HepG2 (cell line): ENCODE measurements around the gene NEURL4. TPM values are rescaled to one million over a fixed set of nuclear protein-coding genes. Genes with fewer than 3 reads are reported as not detected.
A peak's percentile ranks its signal among the peaks of the same experiment; 100 is the strongest.

ENCODE experiments used
- ARNTL ChIP-seq: sonication (generic); formaldehyde crosslinking; IDR thresholded peaks from 2 replicates; pipeline ENCODE4 v1.4.0; 2020; ENCODE audit warnings: mild to moderate bottlenecking, missing genetic modification reagents
- BORCS8-MEF2B ChIP-seq: sonication (generic); formaldehyde crosslinking; IDR thresholded peaks from 2 replicates; pipeline ENCODE4 v1.8.0; 2022; ENCODE audit warnings: mild to moderate bottlenecking, missing genetic modification reagents
- BRCA1 ChIP-seq: sonication (generic); formaldehyde crosslinking; IDR thresholded peaks from 2 replicates; pipeline ENCODE4 v1.4.0; 2020; ENCODE audit warnings: missing genetic modification reagents
- CBFB ChIP-seq: sonication (generic); formaldehyde crosslinking; IDR thresholded peaks from 2 replicates; pipeline ENCODE4 v1.4.0; 2020; ENCODE audit warnings: missing genetic modification reagents
- DPF2 ChIP-seq: sonication (generic); formaldehyde crosslinking; IDR thresholded peaks from 2 replicates; pipeline ENCODE4 v1.4.0; 2020; ENCODE audit warnings: mild to moderate bottlenecking, low read depth, missing genetic modification reagents, borderline replicate concordance
- GLI4 ChIP-seq: sonication (generic); formaldehyde crosslinking; IDR thresholded peaks from 2 replicates; pipeline ENCODE4 v1.5.1; 2020; ENCODE audit warnings: missing genetic modification reagents, mild to moderate bottlenecking, moderate library complexity, borderline replicate concordance
- HMGA1 ChIP-seq: sonication (generic); formaldehyde crosslinking; conservative IDR thresholded peaks from 2 replicates; pipeline ENCODE4 v1.4.0; 2020; ENCODE audit warnings: missing genetic modification reagents
- IKZF4 ChIP-seq: sonication (generic); formaldehyde crosslinking; IDR thresholded peaks from 2 replicates; pipeline ENCODE4 v1.5.1; 2020; ENCODE audit warnings: borderline replicate concordance, mild to moderate bottlenecking, low read depth, missing genetic modification reagents; ENCODE audit errors: not compliant biosample characterization
- JUND ChIP-seq: sonication (generic); formaldehyde crosslinking; IDR thresholded peaks from 2 replicates; pipeline ENCODE4 v1.8.0; 2022; ENCODE audit warnings: mild to moderate bottlenecking, missing genetic modification reagents
- MBNL3 ChIP-seq: fragments of 250-450 bp; sonication (Bioruptor Pico); conservative IDR thresholded peaks from 2 replicates; pipeline ENCODE4 v1.8.0; 2022; ENCODE audit warnings: mild to moderate bottlenecking, inconsistent platforms
- MTF2 ChIP-seq: sonication (generic); formaldehyde crosslinking; IDR thresholded peaks from 2 replicates; pipeline ENCODE4 v1.5.0; 2020; ENCODE audit warnings: missing genetic modification reagents, borderline replicate concordance
- NFYB ChIP-seq: sonication (generic); formaldehyde crosslinking; IDR thresholded peaks from 2 replicates; pipeline ENCODE4 v1.4.0; 2020; ENCODE audit warnings: missing genetic modification reagents
- POGZ ChIP-seq: sonication (generic); formaldehyde crosslinking; IDR thresholded peaks from 2 replicates; pipeline ENCODE4 v1.4.0; 2020; ENCODE audit warnings: mild to moderate bottlenecking, missing genetic modification reagents
- RAD21 ChIP-seq: fragments of 450-650 bp; formaldehyde crosslinking; IDR thresholded peaks from 2 replicates; pipeline ENCODE4 v1.5.0; 2020; ENCODE audit warnings: mild to moderate bottlenecking
- RARG ChIP-seq: sonication (generic); formaldehyde crosslinking; IDR thresholded peaks from 2 replicates; pipeline ENCODE4 v1.4.0; 2020; ENCODE audit warnings: low read depth, mild to moderate bottlenecking, missing genetic modification reagents
- THAP11 ChIP-seq: IDR thresholded peaks from 2 replicates; pipeline ENCODE4 v1.6.1; 2016; ENCODE audit warnings: missing biosample characterization, missing genetic modification reagents
- TOPORS ChIP-seq: sonication (generic); formaldehyde crosslinking; IDR thresholded peaks from 2 replicates; pipeline ENCODE4 v1.8.0; 2023; ENCODE audit warnings: mild to moderate bottlenecking, missing genetic modification reagents
- ZBTB25 ChIP-seq: IDR thresholded peaks from 2 replicates; pipeline ENCODE4 v1.6.1; 2018; ENCODE audit warnings: missing genetic modification reagents
- ZMYM3 ChIP-seq: sonication (generic); formaldehyde crosslinking; IDR thresholded peaks from 2 replicates; pipeline ENCODE4 v1.5.1; 2020; ENCODE audit warnings: mild to moderate bottlenecking, missing genetic modification reagents
- ZNF142 ChIP-seq: sonication (generic); formaldehyde crosslinking; IDR thresholded peaks from 2 replicates; pipeline ENCODE4 v1.4.0; 2020; ENCODE audit warnings: missing genetic modification reagents
- ZNF234 ChIP-seq: sonication (generic); formaldehyde crosslinking; conservative IDR thresholded peaks from 2 replicates; pipeline ENCODE4 v1.5.1; 2020; ENCODE audit warnings: mild to moderate bottlenecking, missing genetic modification reagents
- ZNF335 ChIP-seq: sonication (generic); formaldehyde crosslinking; IDR thresholded peaks from 2 replicates; pipeline ENCODE4 v1.4.0; 2020; ENCODE audit warnings: missing genetic modification reagents
- ZSCAN22 ChIP-seq: sonication (generic); formaldehyde crosslinking; IDR thresholded peaks from 2 replicates; pipeline ENCODE4 v1.4.0; 2020; ENCODE audit warnings: mild to moderate bottlenecking, missing genetic modification reagents
- polyA plus RNA-seq, 8 experiments: library from polyadenylated mRNA; depleted of rRNA in 3 of 8; stranded (reverse) in 7 of 8; unstranded in 1 of 8; fragments of >200 nt; fragmentation: Illumina TruSeq in 4 of 8; extraction: Trizol in 4 of 8; gene quantifications; 2 replicates each; pipeline versions ENCODE4 v1.2.1 to v1.2.3, GENCODE V29; 2011 to 2016; ENCODE audit warnings: low read depth in 4 of 8, missing spikeins in 1 of 8, mixed read lengths in 1 of 8; ENCODE audit not compliant: insufficient read depth in 1 of 8
- total RNA-seq, 5 experiments: library from RNA; depleted of rRNA; stranded (reverse); fragments of >200 nt; fragmentation: Illumina TruSeq; extraction: Trizol; gene quantifications; 2 replicates each; pipeline ENCODE4 v1.2.3, GENCODE V29; 2016; ENCODE audit warnings: low read depth in 1 of 5
- TF ChIP-seq, protein P1 (sequence below): sonication (generic); formaldehyde crosslinking; IDR thresholded peaks from 2 replicates; pipeline ENCODE4 v1.4.0; 2020; ENCODE audit warnings: low read depth, mild to moderate bottlenecking, missing genetic modification reagents

NEURL4 gene
- total and polyA plus RNA-seq, 2 of the 13 experiments (the other 11 are each of a cell fraction or from before 2014, with no cell fraction given): 14.8 to 15.7 TPM

- TF ChIP-seq JUND (no peak), CBFB (CRISPR knock-in tag) (no peak; the same call in 1 of the 2 replicates), GLI4 (CRISPR knock-in tag) (peak; percentile 74; the same call in 1 of the 2 replicates), BORCS8-MEF2B (CRISPR knock-in tag) (no peak), ZMYM3 (no peak), TOPORS (no peak), BRCA1 (CRISPR knock-in tag) (no peak), ZBTB25 (peak; percentile 86), RAD21 (CRISPR knock-in tag) (no peak), IKZF4 (CRISPR knock-in tag) (no peak), RARG (CRISPR knock-in tag) (no peak), DPF2 (CRISPR knock-in tag) (no peak), POGZ (CRISPR knock-in tag) (no peak), MBNL3 (CRISPR knock-in tag) (no peak), ARNTL (CRISPR knock-in tag) (peak; percentile 17; the same call in 1 of the 2 replicates), HMGA1 (CRISPR knock-in tag) (no peak), NFYB (CRISPR knock-in tag) (no peak), THAP11 (CRISPR knock-in tag) (peak; percentile 85), MTF2 (CRISPR knock-in tag) (no peak), ZNF142 (no peak), ZSCAN22 (CRISPR knock-in tag) (no peak), ZNF234 (CRISPR knock-in tag) (no peak), ZNF335 (CRISPR knock-in tag) (0 out of 2 replicates have a peak, but pooled peaks have one; percentile 46)
- TF ChIP-seq, protein P1, sequence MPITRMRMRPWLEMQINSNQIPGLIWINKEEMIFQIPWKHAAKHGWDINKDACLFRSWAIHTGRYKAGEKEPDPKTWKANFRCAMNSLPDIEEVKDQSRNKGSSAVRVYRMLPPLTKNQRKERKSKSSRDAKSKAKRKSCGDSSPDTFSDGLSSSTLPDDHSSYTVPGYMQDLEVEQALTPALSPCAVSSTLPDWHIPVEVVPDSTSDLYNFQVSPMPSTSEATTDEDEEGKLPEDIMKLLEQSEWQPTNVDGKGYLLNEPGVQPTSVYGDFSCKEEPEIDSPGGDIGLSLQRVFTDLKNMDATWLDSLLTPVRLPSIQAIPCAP (CRISPR knock-in tag): no peak
Measured at GRCh38 chr17:7306911-7307685, 22.0 kb downstream of the NEURL4 start, which contains the start of gene EIF5A (continued).
